CD4-positive, alpha-beta T cell (primary cell): ENCODE data around the gene VPS13D. TPM values are rescaled to one million over a fixed set of nuclear protein-coding genes. Genes with fewer than 3 reads are reported as not detected.

Experiments used
- ATAC-seq: fragments of 200-7000 bp; cut with Tn5 transposase; one replicate; pipeline ENCODE4 v1.10.0; 2022; ENCODE audit warnings: mild to moderate bottlenecking; ENCODE audit not compliant: poor library complexity
- CTCF ChIA-PET: fragments of 350-600 bp; sonication (Branson Sonifier 250); formaldehyde crosslinking; loops from one replicate; lab custom pipeline; 2021; ENCODE audit warnings: antibody characterized with exemption, inconsistent platforms; lab: Charles Lee
- POLR2A ChIA-PET: fragments of 350-600 bp; sonication (Branson Sonifier 250); formaldehyde crosslinking; loops from one replicate; lab custom pipeline; 2021; ENCODE audit warnings: antibody characterized with exemption, inconsistent platforms; lab: Charles Lee
- DNase-seq, 14 experiments: peaks; one replicate each; pipeline ENCODE4 v3.0.0-alpha.2; 2013 to 2020; ENCODE audit warnings: mixed read lengths in 2 of 14
- H3K27ac ChIP-seq, 2 donors: one replicate each; pipeline versions ENCODE4 v1.5.1 to v1.7.0; 2013; ENCODE audit warnings: low read length in 2 of 2, low read depth in 1 of 2, mild to moderate bottlenecking in 1 of 2
- H3K27me3 ChIP-seq, 2 experiments: 1 replicate in 1 of 2; 2 replicates in 1 of 2; pipeline versions ENCODE4 v1.6.1 to v1.7.0; 2013; ENCODE audit warnings: low read length in 2 of 2, control low read depth in 1 of 2, mild to moderate bottlenecking in 1 of 2, moderate library complexity in 1 of 2; ENCODE audit not compliant: insufficient read depth in 2 of 2, control insufficient read depth in 1 of 2
- H3K36me3 ChIP-seq: one replicate; pipeline ENCODE4 v1.6.1; 2013; ENCODE audit warnings: low read length, control low read depth; ENCODE audit not compliant: insufficient read depth
- H3K4me1 ChIP-seq: one replicate; pipeline ENCODE4 v1.6.1; 2013; ENCODE audit warnings: low read length, control low read depth; ENCODE audit not compliant: insufficient read depth
- H3K4me3 ChIP-seq: one replicate; pipeline ENCODE4 v1.5.1; 2013; ENCODE audit warnings: mild to moderate bottlenecking, low read length, moderate library complexity
- H3K9me3 ChIP-seq, 2 experiments: 1 replicate in 1 of 2; 2 replicates in 1 of 2; pipeline versions ENCODE4 v1.6.1 to v1.7.0; 2013; ENCODE audit warnings: low read length in 2 of 2, mild to moderate bottlenecking in 2 of 2, control low read depth in 1 of 2, moderate library complexity in 1 of 2; ENCODE audit not compliant: control insufficient read depth in 1 of 2, insufficient read depth in 1 of 2
- H3K27ac Mint-ChIP-seq: one replicate; pipeline ENCODE4 v1.8.0; 2020; ENCODE audit warnings: mixed read lengths
- H3K27me3 Mint-ChIP-seq: one replicate; pipeline ENCODE4 v1.8.0; 2021; ENCODE audit warnings: mixed read lengths
- H3K36me3 Mint-ChIP-seq: one replicate; pipeline ENCODE4 v1.8.0; 2021; ENCODE audit warnings: low read depth, mixed read lengths
- H3K4me1 Mint-ChIP-seq: one replicate; pipeline ENCODE4 v1.8.0; 2021; ENCODE audit warnings: low read depth, mixed read lengths
- H3K4me3 Mint-ChIP-seq: one replicate; pipeline ENCODE4 v1.8.0; 2020; ENCODE audit warnings: mild to moderate bottlenecking, mixed read lengths
- H3K9me3 Mint-ChIP-seq: one replicate; pipeline ENCODE4 v1.8.0; 2020; ENCODE audit warnings: mixed read lengths
- intact Hi-C, 2 experiments: fragments of 100-400 bp; cut with DNase I in 1 of 2; cut with micrococcal nuclease in 1 of 2; formaldehyde crosslinking; loops; one replicate each; pipeline versions ENCODE4 v1.15.1 to v1.9.0; 2023 to 2025; cut with DNase I, micrococcal nuclease
- total RNA-seq, 174 experiments: library from RNA in 2 of 174; stranded (reverse) in 2 of 174; gene quantifications; one replicate each; pipeline ENCODE4 v1.2.3 and lab custom pipeline; 2021 to 2026
- TF ChIP-seq, protein P1 (sequence below): fragments of 200-600 bp; IDR thresholded peaks from one replicate; pipeline ENCODE4 v1.8.0; 2022; ENCODE audit warnings: antibody characterized with exemption, mild to moderate bottlenecking

VPS13D gene
- total RNA-seq, 2 experiments from 2014 or later, result 63.0 to 67.3 TPM

GRCh38 chr1:12438349-12438924, 208.6 kb downstream of the VPS13D start:
- Mint-ChIP-seq H3K4me1 (peaks cover 86% of the 10 kb centered on the region), H3K27ac (peak overlapping the region; percentile 84), H3K27me3 (no peaks in the 10 kb centered on the region), H3K36me3 (peaks cover 48% of the 10 kb centered on the region), H3K9me3 (peaks cover 3% of the 10 kb centered on the region), H3K4me3 (peak overlapping the region; percentile 72)
- Histone ChIP-seq H3K27me3 (no peaks in the 10 kb centered on the region), H3K27ac (no peak overlapping the region), H3K4me3 (no peak overlapping the region), H3K4me1 (peaks cover 64% of the 10 kb centered on the region), H3K9me3 (no peaks in the 10 kb centered on the region), H3K36me3 (peaks cover 3% of the 10 kb centered on the region)
- intact Hi-C loops, result no loop called here
- DNase-seq (peak in 11 of 14 experiments; percentile 7 to 80 (median 31)), ATAC-seq (peak; percentile 57)
- POLR2A ChIA-PET, result interaction anchor here (0.8 to 2.6 kb wide), 7 partner anchors 9 to 181 kb away, joined by 3 to 10 read pairs (median 3); no protein-coding TSS in a partner anchor
- TF ChIP-seq, protein P1, sequence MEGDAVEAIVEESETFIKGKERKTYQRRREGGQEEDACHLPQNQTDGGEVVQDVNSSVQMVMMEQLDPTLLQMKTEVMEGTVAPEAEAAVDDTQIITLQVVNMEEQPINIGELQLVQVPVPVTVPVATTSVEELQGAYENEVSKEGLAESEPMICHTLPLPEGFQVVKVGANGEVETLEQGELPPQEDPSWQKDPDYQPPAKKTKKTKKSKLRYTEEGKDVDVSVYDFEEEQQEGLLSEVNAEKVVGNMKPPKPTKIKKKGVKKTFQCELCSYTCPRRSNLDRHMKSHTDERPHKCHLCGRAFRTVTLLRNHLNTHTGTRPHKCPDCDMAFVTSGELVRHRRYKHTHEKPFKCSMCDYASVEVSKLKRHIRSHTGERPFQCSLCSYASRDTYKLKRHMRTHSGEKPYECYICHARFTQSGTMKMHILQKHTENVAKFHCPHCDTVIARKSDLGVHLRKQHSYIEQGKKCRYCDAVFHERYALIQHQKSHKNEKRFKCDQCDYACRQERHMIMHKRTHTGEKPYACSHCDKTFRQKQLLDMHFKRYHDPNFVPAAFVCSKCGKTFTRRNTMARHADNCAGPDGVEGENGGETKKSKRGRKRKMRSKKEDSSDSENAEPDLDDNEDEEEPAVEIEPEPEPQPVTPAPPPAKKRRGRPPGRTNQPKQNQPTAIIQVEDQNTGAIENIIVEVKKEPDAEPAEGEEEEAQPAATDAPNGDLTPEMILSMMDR, result no peak
- CTCF ChIA-PET, result interaction anchor here (0.7 to 1.4 kb wide), 2 partner anchors 14 to 35 kb away, joined by 3 read pairs; no protein-coding TSS in a partner anchor

- H3K4me3 Mint-ChIP-seq, result peak overlapping the region; percentile 72
- H3K27ac Mint-ChIP-seq, result peak overlapping the region; percentile 84
- H3K36me3 Mint-ChIP-seq, result peaks cover 49% of the 10 kb centered on the region
- TF ChIP-seq, protein P1, result no peak
- Histone ChIP-seq H3K27me3 (no peaks in the 10 kb centered on the region), H3K9me3 (no peaks in the 10 kb centered on the region), H3K36me3 (peaks cover 3% of the 10 kb centered on the region), H3K4me3 (no peak overlapping the region), H3K27ac (peak overlapping the region in 1 of 2 donors; percentile 18), H3K4me1 (peaks cover 57% of the 10 kb centered on the region)
- DNase-seq (no peak), ATAC-seq (no peak)
- intact Hi-C loops, result no loop called here
- ChIA-PET CTCF (interaction anchor here (0.7 kb wide), 1 partner anchor 35 kb away, joined by 3 read pairs; no protein-coding TSS in a partner anchor), POLR2A (interaction anchor here (0.8 to 2.6 kb wide), 6 partner anchors 8 to 180 kb away, joined by 3 to 10 read pairs (median 4); no protein-coding TSS in a partner anchor)
- H3K4me1 Mint-ChIP-seq, result peaks cover 82% of the 10 kb centered on the region
- peaks cover 3% of the 10 kb centered on the region for H3K9me3 Mint-ChIP-seq
- H3K27me3 Mint-ChIP-seq, result no peaks in the 10 kb centered on the region
These were observed 209.2 kb downstream of the VPS13D start for GRCh38 chr1:12439073-12439472.

DNA sequence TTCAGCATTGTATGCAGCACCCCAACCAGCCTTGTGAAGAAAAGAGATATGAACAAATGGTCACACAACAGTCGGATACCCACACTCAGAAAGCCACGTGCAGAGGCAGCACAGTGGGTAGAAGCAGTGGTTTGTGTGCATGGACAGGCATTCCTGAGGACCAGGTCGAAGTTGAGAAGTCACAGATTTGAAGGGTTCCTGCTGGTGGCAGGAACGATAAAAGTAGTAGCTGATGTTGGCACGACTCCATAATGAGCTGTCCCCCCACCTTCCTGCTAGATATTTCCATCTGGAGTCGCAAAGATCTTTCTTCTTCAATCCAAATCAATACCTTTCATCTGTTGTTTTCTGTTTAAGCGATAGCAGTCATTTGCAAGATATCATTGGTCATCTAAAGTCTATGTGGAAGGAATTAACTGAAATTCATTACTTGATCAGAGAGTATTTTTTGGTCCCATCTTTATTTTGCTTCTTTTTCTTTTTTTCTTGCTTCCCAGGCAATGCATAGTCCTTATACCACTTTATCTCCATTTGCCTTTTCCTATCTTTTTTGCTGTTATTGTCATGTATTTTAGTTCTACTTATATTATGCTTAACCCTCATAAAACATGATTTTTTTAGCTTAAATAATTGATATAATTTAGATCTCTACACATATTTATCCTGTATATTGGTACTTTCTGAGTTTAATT, 211.7 kb downstream of the VPS13D start:
- no peak overlapping the region for H3K4me3 ChIP-seq
- H3K27me3 Mint-ChIP-seq, result no peaks in the 10 kb centered on the region
- ATAC-seq (no peak), DNase-seq (no peak)
- TF ChIP-seq, protein P1, result no peak
- ChIA-PET CTCF (no interaction called here), POLR2A (interaction anchor here (0.5 to 0.9 kb wide), 3 partner anchors 9 to 70 kb away, joined by 3 to 4 read pairs (median 3); no protein-coding TSS in a partner anchor)
- H3K9me3 Mint-ChIP-seq, result peaks cover 3% of the 10 kb centered on the region
- no peak overlapping the region for H3K27ac ChIP-seq
- peaks cover 57% of the 10 kb centered on the region for H3K36me3 Mint-ChIP-seq
- peaks cover 76% of the 10 kb centered on the region for H3K4me1 Mint-ChIP-seq
- no peaks in the 10 kb centered on the region for H3K9me3 ChIP-seq
- intact Hi-C loops, result no loop called here
- H3K27ac Mint-ChIP-seq, result no peak overlapping the region
- H3K4me1 ChIP-seq, result peaks cover 37% of the 10 kb centered on the region
- H3K36me3 ChIP-seq, result peaks cover 9% of the 10 kb centered on the region
- H3K4me3 Mint-ChIP-seq, result no peak overlapping the region
- H3K27me3 ChIP-seq, result no peaks in the 10 kb centered on the region
